Loucy (cell line): ENCODE data around the gene ARID4A.
A peak's percentile ranks its signal among the peaks of the same experiment; 100 is the strongest.

ENCODE experiments used
- H2AFZ ChIP-seq: fragments of 200-600 bp; sonication (generic); 2 replicates; pipeline ENCODE4 v1.6.0; 2016; ENCODE audit warnings: antibody characterized with exemption, mild to moderate bottlenecking, low read length, moderate library complexity
- H3F3A ChIP-seq: fragments of 200-600 bp; 2 replicates; pipeline ENCODE4 v1.6.0; 2016; ENCODE audit warnings: antibody characterized with exemption, low read depth, mild to moderate bottlenecking
- H3K27me3 ChIP-seq: fragments of 200-600 bp; sonication (generic); 2 replicates; pipeline ENCODE4 v1.6.1; 2014; ENCODE audit warnings: low read length, mild to moderate bottlenecking; ENCODE audit not compliant: insufficient read depth, poor library complexity, severe bottlenecking
- H3K36me3 ChIP-seq: fragments of 200-600 bp; sonication (generic); 2 replicates; pipeline ENCODE4 v1.6.1; 2016; ENCODE audit warnings: low read length; ENCODE audit not compliant: insufficient read depth
- H3K4me1 ChIP-seq: fragments of 200-600 bp; sonication (generic); 2 replicates; pipeline ENCODE4 v1.5.1; 2014; ENCODE audit warnings: low read length, mild to moderate bottlenecking; ENCODE audit not compliant: insufficient read depth, poor library complexity, severe bottlenecking
- H3K4me2 ChIP-seq: fragments of 200-600 bp; sonication (generic); 2 replicates; pipeline ENCODE4 v1.6.0; 2014; ENCODE audit warnings: antibody characterized with exemption, low read length, low read depth, mild to moderate bottlenecking; ENCODE audit not compliant: poor library complexity, severe bottlenecking
- H3K4me3 ChIP-seq: fragments of 200-600 bp; sonication (generic); 2 replicates; pipeline ENCODE4 v1.5.1; 2014; ENCODE audit warnings: low read length, mild to moderate bottlenecking, mixed read lengths; ENCODE audit not compliant: poor library complexity, severe bottlenecking
- H3K79me2 ChIP-seq: fragments of 200-600 bp; sonication (generic); 2 replicates; pipeline ENCODE4 v1.6.1; 2014; ENCODE audit warnings: low read length; ENCODE audit not compliant: insufficient read depth
- H3K9ac ChIP-seq: fragments of 200-600 bp; sonication (generic); 2 replicates; pipeline ENCODE4 v1.6.0; 2014; ENCODE audit warnings: mild to moderate bottlenecking, low read depth, low read length, moderate library complexity; ENCODE audit not compliant: poor library complexity, severe bottlenecking
- H3K9me2 ChIP-seq: fragments of 200-600 bp; sonication (generic); replicated peaks from 2 replicates; pipeline ENCODE4 v1.6.1; 2016; ENCODE audit warnings: low read depth, low read length, mixed read lengths
- H3K9me3 ChIP-seq: fragments of 200-600 bp; sonication (generic); 2 replicates; pipeline ENCODE4 v1.6.1; 2014; ENCODE audit warnings: mild to moderate bottlenecking, antibody characterized with exemption, low read length, low read depth; ENCODE audit not compliant: insufficient read depth
- H4K20me1 ChIP-seq: fragments of 200-600 bp; sonication (generic); 2 replicates; pipeline ENCODE4 v1.6.0; 2014; ENCODE audit warnings: antibody characterized with exemption, low read length, mild to moderate bottlenecking; ENCODE audit not compliant: insufficient read depth, poor library complexity, severe bottlenecking
- EZH2phosphoT487 ChIP-seq: fragments of 200-600 bp; IDR thresholded peaks from 2 replicates; pipeline ENCODE4 v1.6.1; 2018; ENCODE audit warnings: antibody characterized with exemption, mild to moderate bottlenecking, moderate library complexity, borderline replicate concordance
- TF ChIP-seq, protein P1 (sequence below): fragments of 200-600 bp; sonication (generic); conservative IDR thresholded peaks from 2 replicates; pipeline ENCODE4 v1.5.1; 2014; ENCODE audit warnings: mild to moderate bottlenecking, antibody characterized with exemption, low read length

ARID4A gene

GRCh38 chr14:58287607-58288042, 10.7 kb upstream of the ARID4A start:
- TF ChIP-seq, protein P1, sequence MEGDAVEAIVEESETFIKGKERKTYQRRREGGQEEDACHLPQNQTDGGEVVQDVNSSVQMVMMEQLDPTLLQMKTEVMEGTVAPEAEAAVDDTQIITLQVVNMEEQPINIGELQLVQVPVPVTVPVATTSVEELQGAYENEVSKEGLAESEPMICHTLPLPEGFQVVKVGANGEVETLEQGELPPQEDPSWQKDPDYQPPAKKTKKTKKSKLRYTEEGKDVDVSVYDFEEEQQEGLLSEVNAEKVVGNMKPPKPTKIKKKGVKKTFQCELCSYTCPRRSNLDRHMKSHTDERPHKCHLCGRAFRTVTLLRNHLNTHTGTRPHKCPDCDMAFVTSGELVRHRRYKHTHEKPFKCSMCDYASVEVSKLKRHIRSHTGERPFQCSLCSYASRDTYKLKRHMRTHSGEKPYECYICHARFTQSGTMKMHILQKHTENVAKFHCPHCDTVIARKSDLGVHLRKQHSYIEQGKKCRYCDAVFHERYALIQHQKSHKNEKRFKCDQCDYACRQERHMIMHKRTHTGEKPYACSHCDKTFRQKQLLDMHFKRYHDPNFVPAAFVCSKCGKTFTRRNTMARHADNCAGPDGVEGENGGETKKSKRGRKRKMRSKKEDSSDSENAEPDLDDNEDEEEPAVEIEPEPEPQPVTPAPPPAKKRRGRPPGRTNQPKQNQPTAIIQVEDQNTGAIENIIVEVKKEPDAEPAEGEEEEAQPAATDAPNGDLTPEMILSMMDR = no peak
- TF ChIP-seq EZH2phosphoT487 = no peak
- peaks cover 72% of the 10 kb centered on the region for H3K36me3 ChIP-seq
- peaks cover 63% of the 10 kb centered on the region for H4K20me1 ChIP-seq

GRCh38 chr14:58288106-58288792, 10.1 kb upstream of the ARID4A start:
- H3K4me1 ChIP-seq = peaks cover 25% of the 10 kb centered on the region
- H3K9me3 ChIP-seq = no peaks in the 10 kb centered on the region
- no peaks in the 10 kb centered on the region for H3K27me3 ChIP-seq
- H3F3A ChIP-seq = no peaks in the 10 kb centered on the region
- peak overlapping the region; percentile 30 for H3K9ac ChIP-seq
- TF ChIP-seq EZH2phosphoT487 = no peak
- TF ChIP-seq, protein P1 = no peak
- H3K79me2 ChIP-seq = peaks cover 99% of the 10 kb centered on the region
- no peak overlapping the region for H2AFZ ChIP-seq
- H3K9me2 ChIP-seq = no peaks in the 10 kb centered on the region
- H3K4me3 ChIP-seq = no peak overlapping the region
- peaks cover 63% of the 10 kb centered on the region for H4K20me1 ChIP-seq
- peaks cover 69% of the 10 kb centered on the region for H3K36me3 ChIP-seq
- peak overlapping the region; percentile 55 for H3K4me2 ChIP-seq

More at GRCh38 chr14:58287607-58288042, 10.7 kb upstream of the ARID4A start:
- no peak overlapping the region for H3K4me3 ChIP-seq
- H3K9me3 ChIP-seq = no peaks in the 10 kb centered on the region
- no peak overlapping the region for H2AFZ ChIP-seq
- no peak overlapping the region for H3K4me2 ChIP-seq
- peaks cover 99% of the 10 kb centered on the region for H3K79me2 ChIP-seq
- H3F3A ChIP-seq = no peaks in the 10 kb centered on the region
- no peak overlapping the region for H3K9ac ChIP-seq
- H3K27me3 ChIP-seq = no peaks in the 10 kb centered on the region
- H3K4me1 ChIP-seq = peaks cover 20% of the 10 kb centered on the region
- H3K9me2 ChIP-seq = no peaks in the 10 kb centered on the region

DNA sequence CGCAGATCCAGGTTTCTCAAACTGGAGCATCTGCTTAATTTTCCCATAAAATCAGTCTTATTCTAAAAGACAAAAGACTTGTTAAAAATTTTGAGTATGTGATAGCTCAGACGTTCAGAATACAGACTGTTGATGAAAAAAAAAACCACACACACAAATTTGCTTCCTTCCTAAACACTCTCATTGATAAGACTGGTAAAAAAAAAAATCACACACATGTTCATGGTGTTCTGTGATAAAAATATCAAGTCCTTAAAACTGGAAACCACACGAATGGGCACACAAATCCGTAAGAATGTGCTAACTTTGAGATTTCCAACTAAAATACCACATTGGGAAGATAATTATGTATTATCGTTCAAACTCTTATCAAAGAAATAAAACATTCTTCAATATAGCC, 6.7 kb upstream of the ARID4A start:
- TF ChIP-seq, protein P1 = no peak
- no peak for TF ChIP-seq EZH2phosphoT487
- Histone ChIP-seq H3K9me3 (no peaks in the 10 kb centered on the region), H3K4me2 (peak overlapping the region; percentile 96), H4K20me1 (peaks cover 77% of the 10 kb centered on the region), H3K9ac (peak overlapping the region; percentile 34), H3F3A (no peaks in the 10 kb centered on the region), H3K79me2 (peaks cover 100% of the 10 kb centered on the region), H3K4me1 (peaks cover 46% of the 10 kb centered on the region), H3K36me3 (peaks cover 45% of the 10 kb centered on the region), H3K4me3 (peak overlapping the region; percentile 59), H3K27me3 (no peaks in the 10 kb centered on the region), H3K9me2 (no peaks in the 10 kb centered on the region), H2AFZ (no peak overlapping the region)
